SK-N-DZ (cell line): ENCODE measurements around the gene IL10RA.
"Not testable (repeated sequence)": the region's sequence is repeated elsewhere in the genome, so short reads cannot be mapped to it uniquely, and the experiment has no call there.

ENCODE experiments used
- DNase-seq: peaks from one replicate; pipeline ENCODE4 v3.0.0-alpha.2; 2015; ENCODE audit warnings: low spot score

The IL10RA gene

GRCh38 chr11:118007040-118007439, 20.8 kb downstream of the IL10RA start:
- DNase-seq: no peak

GRCh38 chr11:118007563-118008270, 21.5 kb downstream of the IL10RA start:
- DNase-seq: not testable (repeated sequence)

- DNase-seq: no peak
Measured at GRCh38 chr11:118008271-118008911, 22.2 kb downstream of the IL10RA start.

- no peak for DNase-seq
Measured at GRCh38 chr11:118009864-118010737, 23.9 kb downstream of the IL10RA start.

- no peak for DNase-seq
Measured at GRCh38 chr11:118010738-118011461, 24.7 kb downstream of the IL10RA start.

- no peak for DNase-seq
Measured at GRCh38 chr11:118012083-118012669, 26.0 kb downstream of the IL10RA start.

GRCh38 chr11:118014022-118014421, 27.8 kb downstream of the IL10RA start:
- DNase-seq: no peak

- no peak for DNase-seq
Measured at GRCh38 chr11:118015385-118015841, 29.2 kb downstream of the IL10RA start.

- no peak for DNase-seq
Measured at GRCh38 chr11:118016104-118016503, 29.9 kb downstream of the IL10RA start.

- DNase-seq: no peak
Measured at GRCh38 chr11:118017111-118017510, 30.9 kb downstream of the IL10RA start.

GRCh38 chr11:118017631-118018315, 31.6 kb downstream of the IL10RA start:
- DNase-seq: no peak

GRCh38 chr11:118018401-118018800, 32.2 kb downstream of the IL10RA start:
- no peak for DNase-seq

- no peak for DNase-seq
Measured at GRCh38 chr11:118021146-118021545, 35.0 kb downstream of the IL10RA start.

- no peak for DNase-seq
Measured at GRCh38 chr11:118027694-118028093, 41.5 kb downstream of the IL10RA start.

GRCh38 chr11:118028626-118029025, 42.4 kb downstream of the IL10RA start:
- DNase-seq: no peak

- no peak for DNase-seq
Measured at GRCh38 chr11:118033443-118033842, 47.2 kb downstream of the IL10RA start.

- no peak for DNase-seq
Measured at GRCh38 chr11:118042141-118042540, 55.9 kb downstream of the IL10RA start.

- DNase-seq: no peak
Measured at GRCh38 chr11:118042796-118043195, 56.6 kb downstream of the IL10RA start.

- DNase-seq: no peak
Measured at GRCh38 chr11:118045191-118045590, 59.0 kb downstream of the IL10RA start.
